ENCODE data around the gene NARF.

Gene NARF

GRCh38 chr17:82490512-82491195 lies 32.1 kb downstream of the NARF start:
- H3K9ac ChIP-seq (ENCODE audit: low read length), result no peak overlapping the region
- no peak overlapping the region for H2AFZ ChIP-seq (ENCODE audit: low read depth, low read length, severe bottlenecking)
- H4K20me1 ChIP-seq (ENCODE audit: low read depth, low read length), result no peaks in the 10 kb centered on the region
- no peak overlapping the region for H3K4me2 ChIP-seq (ENCODE audit: low read depth, low read length, poor library complexity, severe bottlenecking)
- no peaks in the 10 kb centered on the region for H3K27me3 ChIP-seq (ENCODE audit: low read length)
- peaks cover 12% of the 10 kb centered on the region; the same call in 1 of the 2 replicates for H3F3A ChIP-seq (ENCODE audit: insufficient read depth)
- H3K9me3 ChIP-seq (ENCODE audit: insufficient read depth, low read length), result no peaks in the 10 kb centered on the region
- H3K4me3 ChIP-seq (ENCODE audit: insufficient read depth, low read length, poor library complexity, severe bottlenecking), result no peak overlapping the region
- no peaks in the 10 kb centered on the region for H3K36me3 ChIP-seq (ENCODE audit: low read length)
- no peak for TF ChIP-seq CTCF (IDR thresholded peaks at IDR 0.05; ENCODE audit: insufficient read depth, low read length, poor library complexity, severe bottlenecking)
- TF ChIP-seq EZH2phosphoT487 (conservative IDR thresholded peaks at IDR 0.05; ENCODE audit: low read length), result no peak
- H3K9me2 ChIP-seq (replicated peaks; ENCODE audit: insufficient read depth, low read length), result no peaks in the 10 kb centered on the region
- H3K79me2 ChIP-seq (ENCODE audit: insufficient read depth, low read length), result no peaks in the 10 kb centered on the region
- H3K27ac ChIP-seq (ENCODE audit: low read depth, low read length), result no peak overlapping the region

- no peak overlapping the region for H3K27ac ChIP-seq (ENCODE audit: low read depth, low read length)
- no peak overlapping the region for H3K9ac ChIP-seq (ENCODE audit: low read length)
- peaks cover 16% of the 10 kb centered on the region; the same call in 1 of the 2 replicates for H3F3A ChIP-seq (ENCODE audit: insufficient read depth)
- H3K4me2 ChIP-seq (ENCODE audit: low read depth, low read length, poor library complexity, severe bottlenecking), result no peak overlapping the region
- no peaks in the 10 kb centered on the region for H3K36me3 ChIP-seq (ENCODE audit: low read length)
- H3K79me2 ChIP-seq (ENCODE audit: insufficient read depth, low read length), result no peaks in the 10 kb centered on the region
- no peak for TF ChIP-seq EZH2phosphoT487 (conservative IDR thresholded peaks at IDR 0.05; ENCODE audit: low read length)
- TF ChIP-seq CTCF (IDR thresholded peaks at IDR 0.05; ENCODE audit: insufficient read depth, low read length, poor library complexity, severe bottlenecking), result no peak
- H3K9me3 ChIP-seq (ENCODE audit: insufficient read depth, low read length), result no peaks in the 10 kb centered on the region
- no peak overlapping the region for H3K4me3 ChIP-seq (ENCODE audit: insufficient read depth, low read length, poor library complexity, severe bottlenecking)
- H4K20me1 ChIP-seq (ENCODE audit: low read depth, low read length), result no peaks in the 10 kb centered on the region
- H2AFZ ChIP-seq (ENCODE audit: low read depth, low read length, severe bottlenecking), result no peak overlapping the region
- H3K9me2 ChIP-seq (replicated peaks; ENCODE audit: insufficient read depth, low read length), result no peaks in the 10 kb centered on the region
- H3K27me3 ChIP-seq (ENCODE audit: low read length), result no peaks in the 10 kb centered on the region
Measured at GRCh38 chr17:82491196-82491530, 32.6 kb downstream of the NARF start.

- Histone ChIP-seq H3K9me2 (replicated peaks; ENCODE audit: insufficient read depth, low read length) (no peaks in the 10 kb centered on the region), H3K4me3 (ENCODE audit: insufficient read depth, low read length, poor library complexity, severe bottlenecking) (no peak overlapping the region), H2AFZ (ENCODE audit: low read depth, low read length, severe bottlenecking) (no peak overlapping the region), H3K27me3 (ENCODE audit: low read length) (no peaks in the 10 kb centered on the region), H3K9me3 (ENCODE audit: insufficient read depth, low read length) (no peaks in the 10 kb centered on the region), H3K79me2 (ENCODE audit: insufficient read depth, low read length) (no peaks in the 10 kb centered on the region), H3K36me3 (ENCODE audit: low read length) (no peaks in the 10 kb centered on the region), H3K27ac (ENCODE audit: low read depth, low read length) (no peak overlapping the region), H3F3A (ENCODE audit: insufficient read depth) (peaks cover 19% of the 10 kb centered on the region; the same call in 1 of the 2 replicates), H3K9ac (ENCODE audit: low read length) (no peak overlapping the region), H3K4me2 (ENCODE audit: low read depth, low read length, poor library complexity, severe bottlenecking) (no peak overlapping the region), H4K20me1 (ENCODE audit: low read depth, low read length) (no peaks in the 10 kb centered on the region)
- TF ChIP-seq EZH2phosphoT487 (conservative IDR thresholded peaks at IDR 0.05; ENCODE audit: low read length) (no peak), CTCF (IDR thresholded peaks at IDR 0.05; ENCODE audit: insufficient read depth, low read length, poor library complexity, severe bottlenecking) (no peak)
Measured at GRCh38 chr17:82491533-82491932, 33.0 kb downstream of the NARF start.

Measured in SU-DHL-6 (cell line).